HCT116 (cell line): ENCODE data around the gene TRIM41. TPM values are rescaled to one million over a fixed set of nuclear protein-coding genes. Genes with fewer than 3 reads are reported as not detected.

Experiments
- ATAC-seq: fragments of 200-7000 bp; cut with Tn5 transposase; 2 replicates; pipeline ENCODE4 v1.9.1; 2020; ENCODE audit warnings: mild to moderate bottlenecking, moderate library complexity
- BruUV-seq: library from RNA; stranded (reverse); fragments of 400-500 nt; replicated peaks from 2 replicates; lab custom pipeline; 2021; lab: Mats Ljungman, UMichigan
- CTCF ChIA-PET: fragments of 300-600 bp; sonication (Branson Sonifier 250); formaldehyde crosslinking; loops from one replicate; lab custom pipeline; 2021; ENCODE audit warnings: antibody characterized with exemption; lab: Charles Lee
- POLR2A ChIA-PET: fragments of 300-600, 350-600 bp; sonication (Branson Sonifier 250); formaldehyde crosslinking; loops from one replicate; lab custom pipeline; 2021; ENCODE audit warnings: antibody characterized with exemption; lab: Charles Lee
- RAD21 ChIA-PET, 2 experiments: fragments of 300-600 bp; sonication (Branson Sonifier 250); formaldehyde crosslinking; loops; one replicate each; lab custom pipeline; 2023; ENCODE audit warnings: low total read pairs in 2 of 2; ENCODE audit not compliant: uncharacterized antibody in 2 of 2, unreplicated experiment in 2 of 2, low non-redundant PET in 1 of 2; lab: Charles Lee
- DNase-seq: peaks from one replicate; pipeline ENCODE4 v3.0.0-alpha.2; 2010; ENCODE audit warnings: low read depth, low spot score
- H2AFZ ChIP-seq: fragments of 200-600 bp; shearing (Covaris generic), sonication (generic); 2 replicates; pipeline ENCODE4 v1.6.1; 2017; ENCODE audit warnings: low read depth, mixed run types, mixed read lengths, antibody characterized with exemption, low read length; ENCODE audit not compliant: poor library complexity, severe bottlenecking
- H3K27ac ChIP-seq: 2 replicates; pipeline ENCODE4 v1.5.1; 2012; ENCODE audit warnings: low read depth, low read length
- H3K27me3 ChIP-seq: fragments of 200-600 bp; sonication (generic); 2 replicates; pipeline ENCODE4 v1.6.1; 2016; ENCODE audit warnings: mixed run types, low read length, mixed read lengths; ENCODE audit not compliant: insufficient read depth
- H3K36me3 ChIP-seq, 2 experiments: fragments of 200-500 bp in 1 of 2; fragments of 200-600 bp in 1 of 2; sonication (Bioruptor generic) in 1 of 2; sonication (generic) in 1 of 2; 2 replicates each; pipeline versions ENCODE4 v1.5.1 to v1.6.1; 2014 to 2016; ENCODE audit warnings: low read length in 2 of 2, inconsistent platforms in 1 of 2, mixed read lengths in 1 of 2, mixed run types in 1 of 2; ENCODE audit not compliant: insufficient read depth in 2 of 2, control insufficient read depth in 1 of 2
- H3K4me1 ChIP-seq, 2 experiments: fragments of 200-600 bp in 1 of 2; sonication (generic) in 1 of 2; 2 replicates each; pipeline versions ENCODE4 v1.5.1 to v1.6.1; 2012 to 2017; ENCODE audit warnings: low read length in 2 of 2, inconsistent platforms in 1 of 2, mild to moderate bottlenecking in 1 of 2, mixed read lengths in 1 of 2, mixed run types in 1 of 2, moderate library complexity in 1 of 2; ENCODE audit not compliant: insufficient read depth in 2 of 2, control insufficient read depth in 1 of 2
- H3K4me2 ChIP-seq: fragments of 200-600 bp; sonication (generic); 2 replicates; pipeline ENCODE4 v1.6.1; 2017; ENCODE audit warnings: mixed run types, low read length, mixed read lengths
- H3K4me3 ChIP-seq, 2 experiments: fragments of 200-600 bp in 1 of 2; sonication (generic) in 1 of 2; replicated peaks in 1 of 2; 2 replicates each; pipeline ENCODE4 v1.5.1; 2011 to 2016; ENCODE audit warnings: low read length in 2 of 2, control low read depth in 1 of 2, low read depth in 1 of 2, mild to moderate bottlenecking in 1 of 2, mixed read lengths in 1 of 2, mixed run types in 1 of 2
- H3K79me2 ChIP-seq: fragments of 200-600 bp; sonication (generic); 2 replicates; pipeline ENCODE4 v1.6.1; 2017; ENCODE audit warnings: mild to moderate bottlenecking, mixed run types, low read length, moderate library complexity, mixed read lengths; ENCODE audit not compliant: insufficient read depth
- H3K9ac ChIP-seq: fragments of 200-600 bp; sonication (generic); 2 replicates; pipeline ENCODE4 v1.6.1; 2016; ENCODE audit warnings: low read length, mixed read lengths
- H3K9me2 ChIP-seq: fragments of 200-600 bp; sonication (generic), shearing (Covaris generic); 2 replicates; pipeline ENCODE4 v1.6.1; 2017; ENCODE audit warnings: mixed run types, mild to moderate bottlenecking, moderate library complexity; ENCODE audit not compliant: insufficient read depth
- H3K9me3 ChIP-seq, 2 experiments: fragments of 200-500 bp in 1 of 2; fragments of 200-600 bp in 1 of 2; sonication (Bioruptor generic) in 1 of 2; sonication (generic) in 1 of 2; 2 replicates each; pipeline ENCODE4 v1.6.1; 2014 to 2017; ENCODE audit warnings: low read length in 2 of 2, mixed read lengths in 2 of 2, inconsistent platforms in 1 of 2, low read depth in 1 of 2, mild to moderate bottlenecking in 1 of 2, mixed run types in 1 of 2, moderate library complexity in 1 of 2; ENCODE audit not compliant: control insufficient read depth in 1 of 2, insufficient read depth in 1 of 2
- H4K20me1 ChIP-seq: fragments of 200-600 bp; sonication (generic), shearing (Covaris generic); 2 replicates; pipeline ENCODE4 v1.6.1; 2017; ENCODE audit warnings: mixed run types, mild to moderate bottlenecking, moderate library complexity; ENCODE audit not compliant: insufficient read depth
- CBX3 ChIP-seq: IDR thresholded peaks from 2 replicates; pipeline ENCODE4 v1.6.1; 2012; ENCODE audit warnings: low read depth
- CEBPB ChIP-seq: IDR thresholded peaks from 2 replicates; pipeline ENCODE4 v1.6.1; 2012; ENCODE audit warnings: low read depth
- CTCF ChIP-seq, 3 experiments: fragments of 200-600 bp in 1 of 3; sonication (generic) in 1 of 3; IDR thresholded peaks in 2 of 3; conservative IDR thresholded peaks in 1 of 3; 2 replicates each; pipeline ENCODE4 v1.5.1; 2012 to 2017; ENCODE audit warnings: low read depth in 2 of 3, low read length in 2 of 3, antibody characterized with exemption in 1 of 3, borderline replicate concordance in 1 of 3, control low read depth in 1 of 3, mild to moderate bottlenecking in 1 of 3, mixed read lengths in 1 of 3, mixed run types in 1 of 3, moderate library complexity in 1 of 3; ENCODE audit not compliant: insufficient read depth in 1 of 3
- EZH2 ChIP-seq: fragments of 200-600 bp; sonication (generic); IDR thresholded peaks from 2 replicates; pipeline ENCODE4 v1.6.1; 2017; ENCODE audit warnings: antibody characterized with exemption, mixed run types
- EZH2phosphoT487 ChIP-seq: fragments of 200-600 bp; IDR thresholded peaks from 2 replicates; pipeline ENCODE4 v1.6.1; 2018; ENCODE audit warnings: antibody characterized with exemption, borderline replicate concordance
- MAX ChIP-seq: IDR thresholded peaks from 2 replicates; pipeline ENCODE4 v1.6.1; 2012
- POLR2AphosphoS5 ChIP-seq: IDR thresholded peaks from 2 replicates; pipeline ENCODE4 v1.6.1; 2011; ENCODE audit warnings: mild to moderate bottlenecking, low read depth, low read length, moderate library complexity
- SIN3A ChIP-seq: IDR thresholded peaks from 2 replicates; pipeline ENCODE4 v1.6.1; 2012; ENCODE audit warnings: low read depth
- SRF ChIP-seq: IDR thresholded peaks from 2 replicates; pipeline ENCODE4 v1.6.1; 2012; ENCODE audit warnings: low read depth
- ZFX ChIP-seq: fragments of 450-650 bp; IDR thresholded peaks from 2 replicates; pipeline ENCODE4 v1.6.1; 2017
- intact Hi-C: fragments of 100-400 bp; cut with micrococcal nuclease; formaldehyde crosslinking; loops from 2 replicates; pipeline ENCODE4 v1.10.0; 2022
- total RNA-seq: library from RNA; stranded (reverse); gene quantifications from one replicate; pipeline ENCODE4 v1.2.1, GENCODE V29; 2021; ENCODE audit not compliant: unreplicated experiment

TRIM41 gene
- total RNA-seq, 1 experiment from 2014 or later: 51.8 TPM

DNA sequence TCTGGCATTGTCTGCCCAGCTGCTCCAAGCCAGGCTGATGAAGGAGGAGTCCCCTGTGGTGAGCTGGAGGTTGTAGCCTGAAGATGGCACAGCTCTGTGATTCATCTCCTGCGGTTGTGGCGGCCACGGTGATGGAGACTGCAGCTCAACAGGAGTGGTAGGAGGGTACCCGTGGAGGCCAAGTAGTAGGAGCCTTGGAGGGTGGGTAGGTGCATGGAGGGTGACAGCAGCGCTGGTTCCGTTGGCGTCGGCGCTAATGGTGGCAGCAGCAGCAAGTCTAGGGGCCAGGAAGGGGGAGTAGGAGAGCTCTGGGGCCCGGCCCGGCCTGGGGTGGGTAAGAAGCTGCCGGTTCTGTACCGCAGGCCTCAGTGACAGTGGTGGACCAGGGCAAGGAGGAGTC is 60.3 kb downstream of the TRIM41 start:
- DNase-seq (no peak), ATAC-seq (no peak)
- H3K4me3 ChIP-seq: no peak overlapping the region
- CTCF ChIA-PET: no interaction called here
- H3K27ac ChIP-seq: no peak overlapping the region
- POLR2A ChIA-PET: no interaction called here
- H3K27me3 ChIP-seq: no peaks in the 10 kb centered on the region
- no TSS peak for BruUV-seq
- RAD21 ChIA-PET: no interaction called here
- no peak for TF ChIP-seq SRF
- no peak for TF ChIP-seq CEBPB
- no peak for TF ChIP-seq MAX
- TF ChIP-seq SIN3A: no peak
- no peak for TF ChIP-seq ZFX
- no peak for TF ChIP-seq CBX3
- TF ChIP-seq EZH2phosphoT487: no peak
- TF ChIP-seq EZH2: no peak
- TF ChIP-seq POLR2AphosphoS5: no peak
- no peak for TF ChIP-seq CTCF (IDR thresholded peaks at IDR 0.05 in 2 of 3, conservative IDR thresholded peaks at IDR 0.05 in 1 of 3; ENCODE audit: borderline replicate concordance in 1 of 3, insufficient read depth in 1 of 3, low read depth in 2 of 3, low read length in 2 of 3)
- H3K4me2 ChIP-seq: no peak overlapping the region
- H3K9me3 ChIP-seq: no peaks in the 10 kb centered on the region
- intact Hi-C loops: no loop called here
- no peak overlapping the region for H2AFZ ChIP-seq
- no peaks in the 10 kb centered on the region for H3K79me2 ChIP-seq
- H4K20me1 ChIP-seq: no peaks in the 10 kb centered on the region
- H3K36me3 ChIP-seq: no peaks in the 10 kb centered on the region
- no peaks in the 10 kb centered on the region for H3K9me2 ChIP-seq
- H3K4me1 ChIP-seq: no peaks in the 10 kb centered on the region
- no peak overlapping the region for H3K9ac ChIP-seq
